ENCODE measurements around the gene KCNA10. TPM values are rescaled to one million over a fixed set of nuclear protein-coding genes. Genes with fewer than 3 reads are reported as not detected.
A peak's percentile ranks its signal among the peaks of the same experiment; 100 is the strongest.

The KCNA10 gene
- total RNA-seq, result under 1 TPM in 1 of 7 donors, not detected in 6; 0.28 TPM
- polyA plus RNA-seq, result not detected
- long read RNA-seq, donor 1, result 0 reads
- long read RNA-seq, donor 2, result 0 reads

- DNase-seq, result no peak
- 55 to 76% (median 60%) methylated on average over 9 of the region's 9 CpGs for WGBS, 5 donors
- no peaks in the 10 kb centered on the region for H3K9me3 ChIP-seq
- no peaks in the 10 kb centered on the region for H3K36me3 ChIP-seq
- H3K27ac ChIP-seq, result peak within 1 kb of the TSS in 4 of 8 donors; percentile 18 to 38 (median 24)
- TF ChIP-seq POLR2AphosphoS5 (IDR thresholded peaks at IDR 0.05), result no peak
- TF ChIP-seq POLR2A (IDR thresholded peaks at IDR 0.05), result no peak
- no peak for TF ChIP-seq CTCF (IDR thresholded peaks at IDR 0.05 in 8 of 11, conservative IDR thresholded peaks at IDR 0.05 in 3 of 11)
- H3K27me3 ChIP-seq (replicated peaks in 1 of 7), result peaks cover 0 to 19% (median under 1%) of the 10 kb centered on the region in 7 donors
- H3K4me3 ChIP-seq, result no peak within 1 kb of the TSS
- intact Hi-C loops (cut with DNase I; ENCODE audit: low total_unique reads), result no loop called here
- peaks cover 0 to 5% (median 2%) of the 10 kb centered on the region in 6 donors for H3K4me1 ChIP-seq
Measured at GRCh38 chr1:110519125-110519810, at the start of gene KCNA10. Gene KCNA10 (minus strand): TSS chr1:110519175. CDS start chr1:110518787, 388 bp downstream.

- Histone ChIP-seq H3K4me1 (no peaks in the 10 kb centered on the region), H3K9me3 (no peaks in the 10 kb centered on the region), H3K36me3 (no peaks in the 10 kb centered on the region), H3K27ac (no peak overlapping the region), H3K27me3 (replicated peaks in 1 of 7) (peaks cover 0 to 32% (median 0%) of the 10 kb centered on the region in 7 donors), H3K4me3 (no peak overlapping the region)
- DNase-seq, result no peak
- intact Hi-C loops (cut with DNase I; ENCODE audit: low total_unique reads), result no loop called here
- no peak for TF ChIP-seq CTCF (IDR thresholded peaks at IDR 0.05 in 8 of 11, conservative IDR thresholded peaks at IDR 0.05 in 3 of 11)
- 79 to 85% (median 82%) methylated on average over 3 of the region's 3 CpGs for WGBS, 5 donors
Measured at GRCh38 chr1:110566836-110567235, 47.9 kb upstream of the KCNA10 start.

GRCh38 chr1:110565565-110565964 lies 46.6 kb upstream of the KCNA10 start:
- H3K4me1 ChIP-seq, result no peaks in the 10 kb centered on the region
- no peak for DNase-seq
- H3K36me3 ChIP-seq, result no peaks in the 10 kb centered on the region
- TF ChIP-seq POLR2A (IDR thresholded peaks at IDR 0.05) (no peak), POLR2AphosphoS5 (IDR thresholded peaks at IDR 0.05) (no peak), CTCF (IDR thresholded peaks at IDR 0.05 in 8 of 11, conservative IDR thresholded peaks at IDR 0.05 in 3 of 11) (no peak)
- H3K4me3 ChIP-seq, result no peak overlapping the region
- H3K27ac ChIP-seq, result no peak overlapping the region
- 63 to 76% (median 73%) methylated on average over 1 of the region's 1 CpG for WGBS, 5 donors
- intact Hi-C loops (cut with DNase I; ENCODE audit: low total_unique reads), result no loop called here
- peaks cover 0 to 24% (median 0%) of the 10 kb centered on the region in 7 donors for H3K27me3 ChIP-seq (replicated peaks in 1 of 7)
- no peaks in the 10 kb centered on the region for H3K9me3 ChIP-seq

- peaks cover 0 to 25% (median 0%) of the 10 kb centered on the region in 7 donors for H3K27me3 ChIP-seq (replicated peaks in 1 of 7)
- H3K36me3 ChIP-seq, result no peaks in the 10 kb centered on the region
- H3K4me3 ChIP-seq, result no peak overlapping the region
- H3K4me1 ChIP-seq, result no peaks in the 10 kb centered on the region
- intact Hi-C loops (cut with DNase I; ENCODE audit: low total_unique reads), result no loop called here
- H3K27ac ChIP-seq, result no peak overlapping the region
- TF ChIP-seq POLR2A (IDR thresholded peaks at IDR 0.05) (no peak), POLR2AphosphoS5 (IDR thresholded peaks at IDR 0.05) (no peak), CTCF (IDR thresholded peaks at IDR 0.05 in 8 of 11, conservative IDR thresholded peaks at IDR 0.05 in 3 of 11) (no peak)
- DNase-seq, result no peak
- 73 to 84% (median 81%) methylated on average over 4 of the region's 4 CpGs for WGBS, 5 donors
- H3K9me3 ChIP-seq, result no peaks in the 10 kb centered on the region
Measured at GRCh38 chr1:110563089-110563488, 44.1 kb upstream of the KCNA10 start.
